ENCODE results near the gene PGAP2. TPM values are rescaled to one million over a fixed set of nuclear protein-coding genes. Genes with fewer than 3 reads are reported as not detected.
A peak's percentile ranks its signal among the peaks of the same experiment; 100 is the strongest.

PGAP2 gene
- total RNA-seq, 1 donor from 2014 or later: 27.8 TPM

DNA sequence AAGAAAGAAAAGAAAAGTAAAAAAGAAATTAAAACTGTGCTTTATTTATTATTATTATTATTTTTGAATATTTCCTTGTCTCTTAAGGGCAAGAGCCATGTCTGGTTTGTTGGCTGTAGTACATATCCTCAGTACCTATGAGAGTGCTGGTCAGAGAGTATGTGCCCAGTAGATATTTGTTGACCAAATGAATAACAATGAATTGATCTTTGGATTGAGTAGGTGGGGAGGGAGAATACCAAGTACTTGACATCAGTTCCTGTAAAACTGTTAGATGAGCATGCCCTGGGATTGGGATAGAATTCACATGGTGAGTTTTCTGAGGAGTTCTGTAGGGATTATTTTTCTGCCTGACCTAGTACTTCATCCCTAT, 58.5 kb downstream of the PGAP2 start:
- Histone ChIP-seq H3K4me1 (peaks cover 58% of the 10 kb centered on the region), H3K27ac (replicated peaks) (peak overlapping the region; percentile 74), H3K4me3 (no peak overlapping the region), H3K27me3 (ENCODE audit: low read depth) (peaks cover 37% of the 10 kb centered on the region), H3K36me3 (no peaks in the 10 kb centered on the region), H3K9me3 (replicated peaks) (no peaks in the 10 kb centered on the region)
- DNase-seq: no peak
- TF ChIP-seq, protein P1, sequence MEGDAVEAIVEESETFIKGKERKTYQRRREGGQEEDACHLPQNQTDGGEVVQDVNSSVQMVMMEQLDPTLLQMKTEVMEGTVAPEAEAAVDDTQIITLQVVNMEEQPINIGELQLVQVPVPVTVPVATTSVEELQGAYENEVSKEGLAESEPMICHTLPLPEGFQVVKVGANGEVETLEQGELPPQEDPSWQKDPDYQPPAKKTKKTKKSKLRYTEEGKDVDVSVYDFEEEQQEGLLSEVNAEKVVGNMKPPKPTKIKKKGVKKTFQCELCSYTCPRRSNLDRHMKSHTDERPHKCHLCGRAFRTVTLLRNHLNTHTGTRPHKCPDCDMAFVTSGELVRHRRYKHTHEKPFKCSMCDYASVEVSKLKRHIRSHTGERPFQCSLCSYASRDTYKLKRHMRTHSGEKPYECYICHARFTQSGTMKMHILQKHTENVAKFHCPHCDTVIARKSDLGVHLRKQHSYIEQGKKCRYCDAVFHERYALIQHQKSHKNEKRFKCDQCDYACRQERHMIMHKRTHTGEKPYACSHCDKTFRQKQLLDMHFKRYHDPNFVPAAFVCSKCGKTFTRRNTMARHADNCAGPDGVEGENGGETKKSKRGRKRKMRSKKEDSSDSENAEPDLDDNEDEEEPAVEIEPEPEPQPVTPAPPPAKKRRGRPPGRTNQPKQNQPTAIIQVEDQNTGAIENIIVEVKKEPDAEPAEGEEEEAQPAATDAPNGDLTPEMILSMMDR (IDR thresholded peaks at IDR 0.05; ENCODE audit: borderline replicate concordance): no peak
- intact Hi-C loops (cut with micrococcal nuclease): no loop called here

DNA sequence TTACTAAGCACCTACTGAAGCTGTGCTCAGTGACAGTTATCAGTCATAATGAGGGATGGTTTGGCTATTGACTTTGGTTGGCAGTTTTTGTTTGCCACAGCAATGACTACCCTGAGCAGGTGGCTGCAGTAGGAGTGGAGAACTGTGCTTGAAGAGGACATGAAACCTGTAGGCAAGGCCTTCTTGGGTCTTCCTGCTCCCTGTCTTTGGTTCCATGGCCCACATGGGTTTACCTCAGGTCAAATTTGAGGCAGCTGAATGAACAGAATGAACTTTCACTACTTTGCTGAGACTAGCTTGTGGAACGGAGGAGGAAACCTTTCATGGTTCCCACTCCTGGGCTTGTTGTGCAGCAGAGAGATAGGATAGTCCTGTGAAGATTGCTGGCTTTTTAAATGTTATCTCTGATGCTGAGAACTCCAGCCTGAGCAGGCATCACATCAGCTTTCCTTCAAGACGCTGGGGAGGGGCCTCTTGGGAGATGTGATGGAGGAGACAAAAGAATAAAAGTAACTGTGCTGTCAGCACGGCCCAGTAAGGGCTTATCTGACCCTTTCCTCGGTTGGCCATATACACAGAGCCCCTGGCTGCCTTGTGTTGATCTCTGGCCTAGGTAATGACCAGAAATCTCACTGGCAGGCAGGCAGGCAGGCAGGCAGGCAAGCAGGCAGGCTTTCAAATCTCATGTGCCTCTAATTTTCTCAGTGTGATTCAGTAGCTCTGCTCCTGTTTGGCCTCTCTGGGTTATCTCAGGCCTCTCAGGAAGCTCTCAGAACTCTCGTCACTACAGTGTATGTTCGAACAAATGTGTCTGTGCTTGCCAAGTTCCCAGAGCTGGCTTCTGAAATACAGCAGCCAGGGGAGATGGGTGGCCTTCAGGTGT, 59.1 kb downstream of the PGAP2 start:
- Histone ChIP-seq H3K4me3 (peak overlapping the region; percentile 7), H3K9me3 (replicated peaks) (no peaks in the 10 kb centered on the region), H3K27ac (replicated peaks) (peak overlapping the region; percentile 74), H3K4me1 (peaks cover 53% of the 10 kb centered on the region), H3K36me3 (no peaks in the 10 kb centered on the region), H3K27me3 (ENCODE audit: low read depth) (peaks cover 43% of the 10 kb centered on the region)
- DNase-seq: peak; percentile 30
- intact Hi-C loops (cut with micrococcal nuclease): no loop called here
- TF ChIP-seq, protein P1 (IDR thresholded peaks at IDR 0.05; ENCODE audit: borderline replicate concordance): no peak

DNA sequence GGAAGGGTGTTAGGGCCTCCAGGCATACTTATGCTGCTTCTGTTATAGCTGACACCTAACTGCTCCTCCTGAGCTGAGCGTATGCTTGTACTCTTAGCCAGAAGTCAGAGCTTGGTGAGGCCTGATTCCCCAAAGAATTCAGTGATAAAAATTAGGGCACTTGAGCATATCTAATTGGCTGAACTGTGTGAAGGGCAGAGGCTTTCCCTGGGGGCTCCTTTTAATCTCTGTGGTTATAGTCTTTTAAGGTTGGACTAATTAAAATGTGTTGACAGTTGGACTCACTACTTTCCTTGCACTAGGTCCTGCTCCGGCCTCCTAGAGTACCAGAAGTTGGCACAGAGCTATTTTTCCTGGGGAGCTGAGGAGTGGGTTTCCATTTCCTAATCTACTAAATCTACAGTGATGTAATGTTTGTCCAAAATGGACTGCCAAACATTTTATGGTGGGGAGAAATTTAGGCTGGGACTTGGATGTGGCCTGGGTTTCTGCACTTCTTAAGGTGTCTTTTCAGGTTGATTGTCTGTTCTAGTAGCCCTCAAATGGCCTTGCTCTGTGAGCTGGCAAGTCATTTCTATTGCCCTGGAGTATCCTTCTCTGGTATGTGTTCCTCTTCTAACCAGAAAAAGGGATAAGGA, 65.5 kb downstream of the PGAP2 start:
- Histone ChIP-seq H3K9me3 (replicated peaks) (no peaks in the 10 kb centered on the region), H3K27ac (replicated peaks) (no peak overlapping the region), H3K36me3 (no peaks in the 10 kb centered on the region), H3K4me3 (no peak overlapping the region), H3K27me3 (ENCODE audit: low read depth) (peaks cover 92% of the 10 kb centered on the region), H3K4me1 (peaks cover 13% of the 10 kb centered on the region)
- no peak for DNase-seq
- TF ChIP-seq, protein P1 (IDR thresholded peaks at IDR 0.05; ENCODE audit: borderline replicate concordance): no peak
- intact Hi-C loops (cut with micrococcal nuclease): no loop called here

Other genes with a start within 250 kb of the PGAP2 start
- gene ART5, start 166.6 kb upstream of the PGAP2 start, total RNA-seq: 1.4 TPM
- gene ART1, start 163.4 kb upstream of the PGAP2 start, total RNA-seq: 0.58 TPM
- gene CHRNA10, start 137.2 kb upstream of the PGAP2 start, total RNA-seq: 1.0 TPM
- gene NUP98, start 11.0 kb upstream of the PGAP2 start, total RNA-seq: 37.3 TPM
- gene RHOG, start 32.4 kb downstream of the PGAP2 start, total RNA-seq: 23.1 TPM
- 32.0 TPM for gene STIM1, start 47.1 kb downstream of the PGAP2 start, total RNA-seq